H9 (cell line): ENCODE results near the gene CEP112. TPM values are rescaled to one million over a fixed set of nuclear protein-coding genes. Genes with fewer than 3 reads are reported as not detected.
"Not testable (repeated sequence)": the region's sequence is repeated elsewhere in the genome, so short reads cannot be mapped to it uniquely, and the experiment has no call there.

Experiments used
- DNase-seq: peaks from one replicate; pipeline ENCODE4 v3.0.0-alpha.2; 2017
- H2AFZ ChIP-seq: one replicate; pipeline ENCODE4 v1.6.1; 2013; ENCODE audit warnings: mild to moderate bottlenecking, low read length, control low read depth, moderate library complexity
- H2AK5ac ChIP-seq: 2 replicates; pipeline ENCODE4 v1.6.1; 2013; ENCODE audit warnings: low read length, control low read depth, mixed read lengths; ENCODE audit not compliant: insufficient read length
- H2BK120ac ChIP-seq: one replicate; pipeline ENCODE4 v1.6.1; 2013; ENCODE audit warnings: low read depth, mild to moderate bottlenecking, low read length, control low read depth, inconsistent platforms; ENCODE audit not compliant: poor library complexity, severe bottlenecking
- H2BK12ac ChIP-seq: 2 replicates; pipeline ENCODE4 v1.6.1; 2013; ENCODE audit warnings: low read length, control low read depth, mixed read lengths, low read depth; ENCODE audit not compliant: insufficient read length
- H2BK15ac ChIP-seq: 2 replicates; pipeline ENCODE4 v1.6.1; 2013; ENCODE audit warnings: low read depth, low read length, control low read depth
- H2BK20ac ChIP-seq: one replicate; pipeline ENCODE4 v1.6.1; 2013; ENCODE audit warnings: low read depth, mild to moderate bottlenecking, low read length, control low read depth, inconsistent platforms; ENCODE audit not compliant: poor library complexity, severe bottlenecking
- H2BK5ac ChIP-seq: 2 replicates; pipeline ENCODE4 v1.6.1; 2013; ENCODE audit warnings: low read length, control low read depth, mixed read lengths; ENCODE audit not compliant: insufficient read length
- H3K14ac ChIP-seq: 2 replicates; pipeline ENCODE4 v1.6.1; 2013; ENCODE audit warnings: low read length, control low read depth; ENCODE audit not compliant: insufficient read depth
- H3K18ac ChIP-seq: 2 replicates; pipeline ENCODE4 v1.6.1; 2013; ENCODE audit warnings: low read depth, mild to moderate bottlenecking, mixed read lengths, low read length, control low read depth; ENCODE audit not compliant: insufficient read length
- H3K23ac ChIP-seq: 2 replicates; pipeline ENCODE4 v1.6.1; 2013; ENCODE audit warnings: low read length, control low read depth, mixed read lengths, low read depth; ENCODE audit not compliant: insufficient read length
- H3K23me2 ChIP-seq: 2 replicates; pipeline ENCODE4 v1.6.1; 2013; ENCODE audit warnings: low read depth, mild to moderate bottlenecking, mixed read lengths, low read length, control low read depth; ENCODE audit not compliant: insufficient read length, poor library complexity, severe bottlenecking
- H3K27ac ChIP-seq: 2 replicates; pipeline ENCODE4 v1.5.1; 2013; ENCODE audit warnings: low read length, control low read depth, mixed read lengths, low read depth; ENCODE audit not compliant: insufficient read length
- H3K27me3 ChIP-seq: 2 replicates; pipeline ENCODE4 v1.6.1; 2013; ENCODE audit warnings: low read length, control low read depth, inconsistent platforms; ENCODE audit not compliant: insufficient read depth
- H3K4ac ChIP-seq: 2 replicates; pipeline ENCODE4 v1.6.1; 2013; ENCODE audit warnings: low read depth, mild to moderate bottlenecking, control low read depth, inconsistent platforms, low read length, moderate library complexity
- H3K4me1 ChIP-seq: 2 replicates; pipeline ENCODE4 v1.6.1; 2013; ENCODE audit warnings: low read length, control low read depth, inconsistent platforms; ENCODE audit not compliant: insufficient read depth
- H3K4me2 ChIP-seq: 2 replicates; pipeline ENCODE4 v1.6.1; 2013; ENCODE audit warnings: low read length, control low read depth, mixed read lengths; ENCODE audit not compliant: insufficient read length, insufficient read depth
- H3K56ac ChIP-seq: 2 replicates; pipeline ENCODE4 v1.6.1; 2013; ENCODE audit warnings: low read depth, mild to moderate bottlenecking, mixed read lengths, low read length, control low read depth; ENCODE audit not compliant: insufficient read length
- H3K79me1 ChIP-seq: 2 replicates; pipeline ENCODE4 v1.6.1; 2013; ENCODE audit warnings: low read depth, mild to moderate bottlenecking, moderate library complexity, low read length, control low read depth, inconsistent platforms; ENCODE audit not compliant: insufficient read depth, poor library complexity, severe bottlenecking
- H3K79me2 ChIP-seq: 2 replicates; pipeline ENCODE4 v1.6.1; 2013; ENCODE audit warnings: low read length, control low read depth, inconsistent platforms; ENCODE audit not compliant: insufficient read depth
- H3K9ac ChIP-seq: 2 replicates; pipeline ENCODE4 v1.6.1; 2013; ENCODE audit warnings: low read length, control low read depth, mixed read lengths; ENCODE audit not compliant: insufficient read length; ENCODE audit errors: extremely low read depth
- H3K9me3 ChIP-seq: one replicate; pipeline ENCODE4 v1.6.1; 2013; ENCODE audit warnings: low read depth, low read length, inconsistent platforms; ENCODE audit not compliant: control insufficient read depth
- H3T11ph ChIP-seq: one replicate; pipeline ENCODE4 v1.6.1; 2013; ENCODE audit warnings: mild to moderate bottlenecking, low read length, control low read depth, inconsistent platforms
- H4K20me1 ChIP-seq: one replicate; pipeline ENCODE4 v1.6.1; 2013; ENCODE audit not compliant: control insufficient read depth, insufficient read length, insufficient read depth
- H4K5ac ChIP-seq: 2 replicates; pipeline ENCODE4 v1.6.1; 2013; ENCODE audit warnings: low read depth, mild to moderate bottlenecking, mixed read lengths, low read length, control low read depth; ENCODE audit not compliant: insufficient read length
- H4K8ac ChIP-seq: replicated peaks from 2 replicates; pipeline ENCODE4 v1.6.1; 2013; ENCODE audit warnings: low read length, control low read depth, mixed read lengths, low read depth; ENCODE audit not compliant: insufficient read length
- H4K91ac ChIP-seq: 2 replicates; pipeline ENCODE4 v1.6.1; 2013; ENCODE audit warnings: low read depth, mild to moderate bottlenecking, moderate library complexity, mixed read lengths, low read length, control low read depth; ENCODE audit not compliant: insufficient read length
- H3K27ac Mint-ChIP-seq, 3 experiments: 2 replicates in 2 of 3; 3 replicates in 1 of 3; pipeline ENCODE4 v1.8.0; 2020 to 2021; ENCODE audit warnings: mixed read lengths in 3 of 3, mild to moderate bottlenecking in 1 of 3, moderate library complexity in 1 of 3
- H3K27me3 Mint-ChIP-seq: 2 replicates; pipeline ENCODE4 v1.8.0; 2021; ENCODE audit warnings: low read depth, mild to moderate bottlenecking, moderate library complexity, mixed read lengths
- H3K36me3 Mint-ChIP-seq, 3 experiments: 2 replicates in 2 of 3; 3 replicates in 1 of 3; pipeline ENCODE4 v1.8.0; 2020 to 2021; ENCODE audit warnings: low read depth in 3 of 3, mixed read lengths in 3 of 3; ENCODE audit not compliant: insufficient read depth in 1 of 3
- H3K4me1 Mint-ChIP-seq, 2 experiments: 2 replicates each; pipeline ENCODE4 v1.8.0; 2020; ENCODE audit warnings: mixed read lengths in 2 of 2
- H3K4me3 Mint-ChIP-seq, 2 experiments: 2 replicates in 1 of 2; 3 replicates in 1 of 2; pipeline ENCODE4 v1.8.0; 2020 to 2021; ENCODE audit warnings: mild to moderate bottlenecking in 2 of 2, mixed read lengths in 2 of 2, moderate library complexity in 1 of 2
- H3K9me3 Mint-ChIP-seq, 2 experiments: 2 replicates in 1 of 2; 3 replicates in 1 of 2; pipeline ENCODE4 v1.8.0; 2020; ENCODE audit warnings: mild to moderate bottlenecking in 2 of 2, mixed read lengths in 2 of 2, moderate library complexity in 1 of 2
- CTCF ChIP-seq: fragments of 200-600 bp; sonication (generic); conservative IDR thresholded peaks from 3 replicates; pipeline ENCODE4 v1.8.0; 2021; ENCODE audit warnings: antibody characterized with exemption, mild to moderate bottlenecking
- WGBS: extraction: QIAGEN DNeasy Blood & Tissue Kit; methylation state at CpG from one replicate; pipeline ENCODE4 v1.1.7; 2013; ENCODE audit warnings: missing lambda C conversion rate, low lambda C conversion rate, mixed read lengths; ENCODE audit not compliant: insufficient read length; ENCODE audit errors: extremely low coverage; 5-methylcytosine and 5-hydroxymethylcytosine counted together
- total RNA-seq: library from RNA; stranded (reverse); gene quantifications from 2 replicates; pipeline ENCODE4 v1.2.1, GENCODE V29; 2021

Gene CEP112
- total RNA-seq, 1 experiment from 2014 or later = 5.4 TPM

- Histone ChIP-seq H3K79me1 (no peaks in the 10 kb centered on the region), H4K8ac (no peak overlapping the region), H3K23me2 (no peaks in the 10 kb centered on the region), H3K9ac (no peak overlapping the region), H2BK20ac (no peak overlapping the region), H3K14ac (no peak overlapping the region), H3K56ac (no peak overlapping the region), H2BK5ac (no peak overlapping the region), H3K18ac (no peak overlapping the region), H2AFZ (no peak overlapping the region), H3K4me1 (no peaks in the 10 kb centered on the region), H3K4ac (no peak overlapping the region), H2AK5ac (no peak overlapping the region), H2BK15ac (no peak overlapping the region), H3K23ac (no peak overlapping the region), H3K27ac (no peak overlapping the region), H2BK120ac (no peak overlapping the region), H4K5ac (no peak overlapping the region), H2BK12ac (no peak overlapping the region), H4K91ac (no peak overlapping the region), H4K20me1 (no peaks in the 10 kb centered on the region), H3K9me3 (no peaks in the 10 kb centered on the region), H3K4me2 (no peak overlapping the region), H3T11ph (no peak overlapping the region), H3K27me3 (no peaks in the 10 kb centered on the region), H3K79me2 (no peaks in the 10 kb centered on the region)
- Mint-ChIP-seq H3K36me3 (no peaks in the 10 kb centered on the region), H3K27me3 (no peaks in the 10 kb centered on the region), H3K27ac (no peak overlapping the region), H3K4me3 (no peak overlapping the region), H3K9me3 (peaks cover 0 to 4% of the 10 kb centered on the region in 2 experiments; a peak in 2 of 5 replicates), H3K4me1 (no peaks in the 10 kb centered on the region)
- TF ChIP-seq CTCF = peak; percentile 81
- no peak for DNase-seq
Observed at GRCh38 chr17:66165537-66166123, 26.3 kb downstream of the CEP112 start.

GRCh38 chr17:66155055-66155454, 36.9 kb downstream of the CEP112 start:
- Mint-ChIP-seq H3K9me3 (peaks cover 18 to 21% of the 10 kb centered on the region in 2 experiments), H3K36me3 (peaks cover 9 to 24% (median 23%) of the 10 kb centered on the region in 3 experiments)
- WGBS = no CpG with 5 or more reads among the region's 4 CpGs

More at GRCh38 chr17:66155055-66155454, 36.9 kb downstream of the CEP112 start:
- H2BK12ac ChIP-seq, H3K9me3 ChIP-seq, H3T11ph ChIP-seq, H2BK15ac ChIP-seq, H4K20me1 ChIP-seq, H2AFZ ChIP-seq, H3K27me3 ChIP-seq, H2AK5ac ChIP-seq, H3K79me2 ChIP-seq, H2BK20ac ChIP-seq, H3K27me3 Mint-ChIP-seq, H3K23me2 ChIP-seq, H3K4ac ChIP-seq, H3K56ac ChIP-seq, H3K14ac ChIP-seq, H4K5ac ChIP-seq, H3K4me3 Mint-ChIP-seq, H3K79me1 ChIP-seq, H3K4me1 Mint-ChIP-seq, H3K18ac ChIP-seq, H4K91ac ChIP-seq, H4K8ac ChIP-seq, H3K27ac ChIP-seq, DNase-seq, H2BK120ac ChIP-seq, H3K23ac ChIP-seq, H2BK5ac ChIP-seq, H3K4me1 ChIP-seq, H3K4me2 ChIP-seq, H3K9ac ChIP-seq: not testable (repeated sequence)
- H3K27ac Mint-ChIP-seq = peak overlapping the region in 1 of 3 experiments; percentile 63; a peak in 1 of 7 replicates
